AG09319 (cell line): Measurements from ENCODE around the gene KCNH4.

Experiments used
- DNase-seq: peaks from one replicate; pipeline ENCODE4 v3.0.0-alpha.2; 2010; ENCODE audit warnings: low read depth; ENCODE audit errors: extremely low read depth
- TF ChIP-seq, protein P1 (sequence below): IDR thresholded peaks from 2 replicates; pipeline ENCODE4 v1.5.1; 2011; ENCODE audit warnings: low read depth, mild to moderate bottlenecking, inconsistent platforms, low read length, moderate library complexity

KCNH4 gene

DNA sequence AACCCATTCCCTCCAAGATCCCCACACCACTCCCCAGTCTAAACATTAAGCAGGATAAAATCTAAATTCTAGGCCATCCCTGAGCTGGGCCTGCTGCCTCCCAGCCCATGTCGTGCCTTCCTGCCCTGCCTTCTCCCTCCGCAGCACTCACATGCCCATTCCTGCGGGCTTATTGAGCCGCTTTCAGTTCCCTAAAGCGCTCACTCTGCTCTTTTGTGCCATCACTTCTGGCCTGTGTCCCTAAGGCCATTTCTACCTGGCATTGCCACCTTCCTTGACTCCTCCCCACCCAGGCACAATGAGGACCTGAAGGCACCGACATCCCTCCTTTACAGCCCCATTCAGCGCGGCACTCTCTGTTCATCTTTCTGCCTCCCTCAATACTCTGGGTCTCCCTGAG, 13.1 kb downstream of the KCNH4 start:
- TF ChIP-seq, protein P1, sequence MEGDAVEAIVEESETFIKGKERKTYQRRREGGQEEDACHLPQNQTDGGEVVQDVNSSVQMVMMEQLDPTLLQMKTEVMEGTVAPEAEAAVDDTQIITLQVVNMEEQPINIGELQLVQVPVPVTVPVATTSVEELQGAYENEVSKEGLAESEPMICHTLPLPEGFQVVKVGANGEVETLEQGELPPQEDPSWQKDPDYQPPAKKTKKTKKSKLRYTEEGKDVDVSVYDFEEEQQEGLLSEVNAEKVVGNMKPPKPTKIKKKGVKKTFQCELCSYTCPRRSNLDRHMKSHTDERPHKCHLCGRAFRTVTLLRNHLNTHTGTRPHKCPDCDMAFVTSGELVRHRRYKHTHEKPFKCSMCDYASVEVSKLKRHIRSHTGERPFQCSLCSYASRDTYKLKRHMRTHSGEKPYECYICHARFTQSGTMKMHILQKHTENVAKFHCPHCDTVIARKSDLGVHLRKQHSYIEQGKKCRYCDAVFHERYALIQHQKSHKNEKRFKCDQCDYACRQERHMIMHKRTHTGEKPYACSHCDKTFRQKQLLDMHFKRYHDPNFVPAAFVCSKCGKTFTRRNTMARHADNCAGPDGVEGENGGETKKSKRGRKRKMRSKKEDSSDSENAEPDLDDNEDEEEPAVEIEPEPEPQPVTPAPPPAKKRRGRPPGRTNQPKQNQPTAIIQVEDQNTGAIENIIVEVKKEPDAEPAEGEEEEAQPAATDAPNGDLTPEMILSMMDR, result no peak
- no peak for DNase-seq

DNA sequence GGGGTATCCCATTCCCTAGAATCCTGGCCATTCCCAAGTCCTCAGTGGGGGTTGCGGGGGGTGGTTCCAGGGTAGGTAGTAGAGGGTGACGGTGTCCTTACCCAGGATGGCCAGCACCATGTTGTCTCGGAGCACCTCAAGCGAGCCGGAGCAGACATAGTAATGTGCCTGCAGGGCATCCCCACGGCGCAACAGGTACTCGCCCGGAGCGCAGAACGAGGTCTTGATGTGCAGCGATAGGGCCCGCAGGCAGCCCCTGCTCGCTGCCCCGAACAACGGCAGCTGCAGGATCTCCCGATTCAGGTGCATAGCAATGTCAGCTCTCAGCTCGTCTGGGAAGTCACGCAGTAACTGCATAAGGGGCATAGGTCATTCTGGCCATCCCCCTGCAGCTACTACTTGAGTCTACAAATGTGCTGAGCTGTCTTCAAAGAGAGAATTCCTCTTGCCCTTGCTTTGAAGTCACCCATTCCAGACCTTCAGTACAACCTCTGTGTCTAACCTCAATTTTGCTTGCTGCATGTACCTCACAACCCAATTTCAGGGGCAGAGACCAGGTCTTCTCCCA, 14.7 kb downstream of the KCNH4 start:
- DNase-seq, result no peak
- TF ChIP-seq, protein P1, result no peak

DNA sequence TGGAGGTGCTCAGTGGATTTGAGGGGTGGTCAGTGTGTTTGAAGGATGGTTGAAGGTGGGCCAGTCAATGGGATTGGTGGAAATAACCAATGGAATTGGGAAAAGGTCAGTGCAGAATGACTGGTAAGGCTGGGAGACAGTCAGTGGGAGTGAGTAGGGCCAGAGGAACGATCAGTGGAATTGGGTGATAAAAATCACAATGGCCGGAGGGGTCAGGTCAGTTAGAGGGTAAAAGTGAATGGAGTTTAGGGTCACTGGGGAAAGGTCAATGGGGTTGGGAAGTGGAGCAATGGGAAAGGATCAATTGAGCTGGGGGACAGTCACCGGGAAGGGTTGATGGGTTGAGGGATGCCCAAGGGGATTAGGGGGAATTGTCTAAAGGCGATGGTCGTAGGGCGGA, 15.2 kb downstream of the KCNH4 start:
- TF ChIP-seq, protein P1, result no peak

DNA sequence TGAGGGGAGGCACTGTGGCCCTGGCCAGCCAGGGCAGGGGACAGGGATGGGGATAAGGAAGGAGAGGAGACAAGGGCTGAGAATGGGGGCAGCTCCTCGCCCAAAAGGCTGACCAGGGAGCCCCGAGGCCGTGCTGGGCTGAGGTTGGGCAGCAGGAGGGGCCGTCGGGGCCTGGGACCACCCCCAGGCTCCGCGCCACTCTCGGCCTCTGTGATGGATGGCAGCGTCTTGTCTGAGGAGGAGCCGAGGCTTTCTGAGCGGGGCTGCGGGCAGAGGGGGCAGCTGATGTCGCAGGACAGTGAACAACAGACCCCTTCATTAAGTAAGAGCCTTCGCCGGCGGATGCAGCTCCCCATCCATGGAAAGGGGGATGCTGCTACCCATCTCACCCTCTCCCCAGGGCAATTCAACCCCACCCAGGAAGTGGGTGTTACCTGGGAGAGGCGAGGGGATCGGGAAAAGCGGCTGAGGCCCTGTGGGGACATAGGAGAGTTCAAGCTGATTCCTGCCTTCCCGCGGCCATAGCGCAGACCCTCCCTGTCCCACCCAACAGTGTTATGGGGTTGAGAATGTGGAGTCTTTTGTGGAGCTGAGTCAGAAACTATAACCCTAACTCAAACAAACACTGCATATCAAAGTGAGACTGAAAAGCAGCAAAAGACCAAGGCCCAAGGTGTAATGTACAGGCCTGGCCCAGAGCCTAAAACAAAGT, 17.1 kb downstream of the KCNH4 start:
- TF ChIP-seq, protein P1, result no peak
- no peak for DNase-seq

More for the DNA sequence above, 15.2 kb downstream of the KCNH4 start:
- no peak for DNase-seq

DNA sequence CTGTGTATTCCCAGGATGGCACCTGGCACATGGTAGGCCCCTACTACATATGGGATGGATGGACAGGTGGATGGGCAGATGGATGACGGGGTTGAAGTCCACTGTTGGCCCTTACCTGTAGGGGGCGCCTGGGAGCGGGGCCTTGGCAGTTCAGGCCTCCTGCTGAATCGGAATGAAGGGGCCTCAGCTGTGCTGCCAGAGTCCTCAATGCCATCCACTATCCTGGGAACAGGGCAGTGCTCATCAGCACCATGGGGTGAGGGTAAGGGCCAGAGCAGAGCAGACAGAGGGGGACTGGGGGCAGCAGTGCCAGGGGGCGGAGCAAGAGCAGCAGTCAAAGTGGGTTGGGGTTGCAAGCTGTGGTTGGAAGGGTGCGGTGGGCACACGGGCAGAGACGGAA, 17.8 kb downstream of the KCNH4 start:
- DNase-seq, result no peak
- TF ChIP-seq, protein P1, result peak; percentile 21

DNA sequence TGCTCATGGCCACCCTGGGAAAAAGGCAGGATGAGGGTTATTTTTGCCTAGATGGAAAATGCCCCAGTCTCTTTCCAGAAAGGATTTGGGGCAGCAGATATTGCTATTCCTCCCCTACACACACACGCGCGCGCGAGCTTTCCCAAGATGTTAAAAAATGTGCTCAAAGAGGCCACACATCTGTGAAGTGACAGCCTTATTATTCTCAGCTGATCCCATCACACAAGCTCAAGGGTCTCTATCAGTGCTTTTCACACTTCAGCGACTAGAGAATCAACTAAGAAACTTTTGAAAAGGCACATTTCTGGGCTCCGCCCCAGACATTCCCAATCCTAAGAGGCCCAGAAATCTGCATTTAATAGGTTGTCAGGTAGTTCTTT, 20.4 kb downstream of the KCNH4 start:
- DNase-seq, result no peak

More for the DNA sequence above, 20.4 kb downstream of the KCNH4 start:
- TF ChIP-seq, protein P1, result no peak
